PC-3 (cell line): Measurements from ENCODE around the gene INPP5D. TPM values are rescaled to one million over a fixed set of nuclear protein-coding genes. Genes with fewer than 3 reads are reported as not detected.

Experiments used
- ATAC-seq: fragments of 200-7000 bp; cut with Tn5 transposase; 2 replicates; pipeline ENCODE4 v1.9.1; 2020; ENCODE audit warnings: mild to moderate bottlenecking, moderate library complexity
- BruUV-seq: library from RNA; stranded (reverse); fragments of 400-500 nt; replicated peaks from 2 replicates; lab custom pipeline; 2021; lab: Mats Ljungman, UMichigan
- CTCF ChIA-PET: fragments of 300-600 bp; sonication (Branson Sonifier 250); formaldehyde crosslinking; loops from one replicate; lab custom pipeline; 2022; ENCODE audit warnings: antibody characterized with exemption; lab: Charles Lee
- POLR2A ChIA-PET: fragments of 300-600 bp; sonication (Branson Sonifier 250); formaldehyde crosslinking; loops from one replicate; lab custom pipeline; 2022; ENCODE audit warnings: antibody characterized with exemption; ENCODE audit not compliant: unreplicated experiment; lab: Charles Lee
- DNase-seq: peaks from one replicate; pipeline ENCODE4 v3.0.0-alpha.2; 2015
- H2AFZ ChIP-seq: fragments of 300-600 bp; sonication (generic); 2 replicates; pipeline ENCODE4 v1.6.0; 2016; ENCODE audit warnings: antibody characterized with exemption, low read length
- H3F3A ChIP-seq: fragments of 300-600 bp; sonication (generic); one replicate; pipeline ENCODE4 v1.6.0; 2017; ENCODE audit warnings: antibody characterized with exemption, low read length, control low read depth, mild to moderate bottlenecking; ENCODE audit not compliant: unreplicated experiment
- H3K27ac ChIP-seq: fragments of 300-600 bp; sonication (generic); 2 replicates; pipeline ENCODE4 v1.5.1; 2016; ENCODE audit warnings: mild to moderate bottlenecking, low read length
- H3K27me3 ChIP-seq: fragments of 300-600 bp; sonication (generic); 2 replicates; pipeline ENCODE4 v1.6.1; 2016; ENCODE audit warnings: low read length, mixed read lengths
- H3K36me3 ChIP-seq: fragments of 300-600 bp; sonication (generic); 2 replicates; pipeline ENCODE4 v1.6.1; 2016; ENCODE audit warnings: low read depth, mixed run types, low read length, mixed read lengths
- H3K4me1 ChIP-seq: fragments of 300-600 bp; sonication (generic); 2 replicates; pipeline ENCODE4 v1.5.1; 2016; ENCODE audit warnings: low read length; ENCODE audit not compliant: insufficient read depth
- H3K4me2 ChIP-seq: fragments of 300-600 bp; sonication (generic); 2 replicates; pipeline ENCODE4 v1.6.0; 2016; ENCODE audit warnings: low read length
- H3K4me3 ChIP-seq: fragments of 300-600 bp; sonication (generic); 2 replicates; pipeline ENCODE4 v1.5.1; 2016; ENCODE audit warnings: mild to moderate bottlenecking, low read length, mixed read lengths
- H3K79me2 ChIP-seq: fragments of 300-600 bp; sonication (generic); 2 replicates; pipeline ENCODE4 v1.6.1; 2017; ENCODE audit warnings: low read length, mixed read lengths
- H3K9ac ChIP-seq: fragments of 300-600 bp; sonication (generic); 2 replicates; pipeline ENCODE4 v1.6.0; 2016; ENCODE audit warnings: mild to moderate bottlenecking, low read length
- H3K9me2 ChIP-seq: fragments of 300-600 bp; sonication (generic); replicated peaks from 2 replicates; pipeline ENCODE4 v1.6.1; 2016; ENCODE audit warnings: mixed run types, low read length, mixed read lengths
- H3K9me3 ChIP-seq: fragments of 300-600 bp; sonication (generic); 2 replicates; pipeline ENCODE4 v1.6.1; 2016; ENCODE audit warnings: low read length, mixed read lengths
- H4K20me1 ChIP-seq: fragments of 300-600 bp; sonication (generic); 2 replicates; pipeline ENCODE4 v1.6.1; 2016; ENCODE audit warnings: low read length, mixed read lengths
- CTCF ChIP-seq: fragments of 300-600 bp; sonication (generic); conservative IDR thresholded peaks from 2 replicates; pipeline ENCODE4 v1.5.1; 2017; ENCODE audit warnings: antibody characterized with exemption, low read depth, mild to moderate bottlenecking, low read length
- EZH2 ChIP-seq: fragments of 300-600 bp; sonication (generic); IDR thresholded peaks from one replicate; pipeline ENCODE4 v1.6.1; 2017; ENCODE audit warnings: antibody characterized with exemption, mild to moderate bottlenecking, low read length; ENCODE audit not compliant: unreplicated experiment
- EZH2phosphoT487 ChIP-seq: fragments of 300-600 bp; sonication (generic); IDR thresholded peaks from 2 replicates; pipeline ENCODE4 v1.6.1; 2018; ENCODE audit warnings: mild to moderate bottlenecking, antibody characterized with exemption, low read length, borderline replicate concordance
- intact Hi-C: fragments of 100-400 bp; cut with micrococcal nuclease; formaldehyde crosslinking; loops from 2 replicates; pipeline ENCODE4 v1.9.0; 2023
- total RNA-seq: library from RNA; depleted of rRNA; stranded (reverse); fragments of >200 nt; gene quantifications from 2 replicates; pipeline ENCODE4 v1.2.3, GENCODE V29; 2014

Gene INPP5D
- total RNA-seq, 1 experiment from 2014 or later: 0.26 TPM

DNA sequence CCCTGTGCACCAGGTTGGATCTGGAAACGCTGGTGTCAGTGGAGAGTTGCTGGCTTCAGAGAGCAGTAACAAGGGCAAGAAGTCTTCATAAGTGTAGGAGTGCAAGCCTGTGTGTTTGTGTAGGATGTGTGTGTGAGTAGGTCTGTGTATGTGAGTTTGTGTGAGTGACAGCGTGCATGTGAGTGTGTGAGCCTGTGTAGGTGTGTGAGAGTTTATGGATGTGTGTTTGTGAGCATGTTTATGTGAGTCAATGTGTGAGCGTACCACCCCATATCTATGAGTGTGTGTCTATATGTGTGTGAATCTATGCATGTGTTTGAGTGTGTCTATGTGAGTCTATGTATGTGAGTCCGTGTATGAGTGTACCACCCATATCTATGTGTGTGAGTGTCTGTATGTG, 104.8 kb downstream of the INPP5D start:
- no peak overlapping the region for H3K4me3 ChIP-seq
- no TSS peak for BruUV-seq
- no peaks in the 10 kb centered on the region for H4K20me1 ChIP-seq
- DNase-seq (no peak), ATAC-seq (no peak)
- H3K27ac ChIP-seq: peak overlapping the region; percentile 93; the same call in 1 of the 2 replicates
- TF ChIP-seq CTCF (no peak), EZH2phosphoT487 (no peak), EZH2 (no peak)
- H3K79me2 ChIP-seq: no peaks in the 10 kb centered on the region
- intact Hi-C loops: loop anchor here (5.0 kb wide), 2 partner anchors 82 to 113 kb away; no protein-coding TSS in a partner anchor
- no peak overlapping the region for H2AFZ ChIP-seq
- POLR2A ChIA-PET: no interaction called here
- H3K4me1 ChIP-seq: peaks cover 21% of the 10 kb centered on the region
- CTCF ChIA-PET: no interaction called here
- no peak overlapping the region for H3K4me2 ChIP-seq
- H3K27me3 ChIP-seq: no peaks in the 10 kb centered on the region
- no peaks in the 10 kb centered on the region for H3K36me3 ChIP-seq
- no peaks in the 10 kb centered on the region for H3K9me2 ChIP-seq
- H3K9ac ChIP-seq: no peak overlapping the region
- H3K9me3 ChIP-seq: no peaks in the 10 kb centered on the region
- no peaks in the 10 kb centered on the region for H3F3A ChIP-seq

DNA sequence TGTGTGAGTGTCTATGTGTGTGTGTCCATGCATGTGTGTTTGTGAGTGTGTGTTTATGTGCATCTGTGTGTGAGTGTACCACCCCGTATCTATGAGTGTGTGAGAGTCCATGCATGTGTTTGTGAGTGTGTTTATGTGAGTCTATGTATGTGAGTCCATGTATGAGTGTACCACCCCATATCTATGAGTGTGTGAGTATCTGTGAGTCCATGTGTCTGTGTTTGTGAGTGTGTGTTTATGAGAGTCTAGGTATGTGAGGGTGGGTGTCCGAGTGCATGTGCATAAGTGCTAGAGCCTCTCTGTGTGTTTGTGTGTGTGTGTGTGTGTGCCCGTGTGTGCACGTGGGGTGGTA, 105.4 kb downstream of the INPP5D start:
- Histone ChIP-seq H3K27me3 (no peaks in the 10 kb centered on the region), H3K27ac (peak overlapping the region; percentile 93), H3K9ac (peak overlapping the region; percentile 14; the same call in 1 of the 2 replicates), H3K9me2 (no peaks in the 10 kb centered on the region), H2AFZ (0 out of 2 replicates have a peak overlapping the region, but pooled peaks have one; percentile 78), H3K79me2 (no peaks in the 10 kb centered on the region), H3K9me3 (no peaks in the 10 kb centered on the region), H3K4me1 (peaks cover 21% of the 10 kb centered on the region), H3K4me2 (peak overlapping the region; percentile 57), H3K4me3 (no peak overlapping the region), H3F3A (no peaks in the 10 kb centered on the region), H4K20me1 (no peaks in the 10 kb centered on the region), H3K36me3 (no peaks in the 10 kb centered on the region)
- intact Hi-C loops: loop anchor here (5.0 kb wide), 2 partner anchors 82 to 113 kb away; no protein-coding TSS in a partner anchor
- TF ChIP-seq CTCF: no peak
- TF ChIP-seq EZH2: no peak
- TF ChIP-seq EZH2phosphoT487: no peak
- ChIA-PET POLR2A (interaction anchor here (0.7 to 1.0 kb wide), 2 partner anchors 114 to 136 kb away, joined by 3 to 4 read pairs; no protein-coding TSS in a partner anchor), CTCF (interaction anchor here (1.0 to 1.1 kb wide), 2 partner anchors 43 to 185 kb away, joined by 4 to 5 read pairs; no protein-coding TSS in a partner anchor)
- no peak for ATAC-seq
- DNase-seq: no peak
- TSS peak; percentile 76 for BruUV-seq

GRCh38 chr2:233165895-233166661, 105.9 kb downstream of the INPP5D start:
- H3K4me2 ChIP-seq: peak overlapping the region; percentile 57
- peak overlapping the region; percentile 64 for H3K9ac ChIP-seq

More at GRCh38 chr2:233165895-233166661, 105.9 kb downstream of the INPP5D start:
- Histone ChIP-seq H2AFZ (peak overlapping the region; percentile 78), H3K27ac (peak overlapping the region; percentile 93), H3K79me2 (no peaks in the 10 kb centered on the region), H3K9me2 (no peaks in the 10 kb centered on the region), H3F3A (no peaks in the 10 kb centered on the region), H3K9me3 (no peaks in the 10 kb centered on the region), H4K20me1 (no peaks in the 10 kb centered on the region), H3K27me3 (no peaks in the 10 kb centered on the region), H3K36me3 (no peaks in the 10 kb centered on the region), H3K4me1 (peaks cover 21% of the 10 kb centered on the region), H3K4me3 (peak overlapping the region; percentile 28; the same call in 1 of the 2 replicates)
- intact Hi-C loops: loop anchor here (1.0 to 5.0 kb wide), 3 partner anchors 81 to 137 kb away; no protein-coding TSS in a partner anchor
- BruUV-seq: TSS peak; percentile 74
- TF ChIP-seq CTCF: no peak
- no peak for TF ChIP-seq EZH2
- TF ChIP-seq EZH2phosphoT487: no peak
- ATAC-seq (peak; percentile 91), DNase-seq (peak; percentile 84)
- CTCF ChIA-PET: interaction anchor here (1.0 to 1.1 kb wide), 2 partner anchors 43 to 186 kb away, joined by 4 to 5 read pairs; no protein-coding TSS in a partner anchor
- POLR2A ChIA-PET: interaction anchor here (0.6 to 1.0 kb wide), 3 partner anchors 20 to 136 kb away, joined by 3 to 4 read pairs (median 3); no protein-coding TSS in a partner anchor
